SK-N-SH (cell line): ENCODE measurements around the gene CLIC5. TPM values are rescaled to one million over a fixed set of nuclear protein-coding genes. Genes with fewer than 3 reads are reported as not detected.

Source experiments
- CTCF ChIA-PET: fragments of 300-600, 350-600 bp; formaldehyde crosslinking; extraction: SDS; loops from one replicate; lab custom pipeline; 2021; lab: Yijun Ruan, JAX
- POLR2A ChIA-PET: fragments of 350-600 bp; sonication (Branson Sonifier 250); formaldehyde crosslinking; extraction: SDS; loops from one replicate; lab custom pipeline; 2020; ENCODE audit warnings: antibody characterized with exemption, inconsistent platforms; lab: Yijun Ruan, JAX
- DNase-seq: peaks from one replicate; pipeline ENCODE4 v3.0.0; 2012
- H2AFZ ChIP-seq: fragments of 200-600 bp; sonication (generic); 2 replicates; pipeline ENCODE4 v1.8.1; 2016; ENCODE audit warnings: antibody characterized with exemption, mild to moderate bottlenecking, low read depth
- H3F3A ChIP-seq: fragments of 200-600 bp; sonication (generic); replicated peaks from 2 replicates; pipeline ENCODE3; 2016; ENCODE audit warnings: antibody characterized with exemption, mild to moderate bottlenecking; ENCODE audit not compliant: insufficient read depth
- H3K27ac ChIP-seq, 2 experiments: fragments of 200-500 bp in 1 of 2; fragments of 200-600 bp in 1 of 2; sonication (Bioruptor generic) in 1 of 2; sonication (generic), shearing (Covaris generic) in 1 of 2; 2 replicates each; pipeline versions ENCODE4 v1.5.1 to v1.6.1; 2014 to 2016; ENCODE audit warnings: low read depth in 2 of 2, inconsistent platforms in 1 of 2, low read length in 1 of 2, mild to moderate bottlenecking in 1 of 2, mixed read lengths in 1 of 2
- H3K27me3 ChIP-seq: fragments of 200-600 bp; sonication (generic), shearing (Covaris generic); 2 replicates; pipeline ENCODE4 v1.6.1; 2016; ENCODE audit warnings: mixed run types; ENCODE audit not compliant: insufficient read depth
- H3K36me3 ChIP-seq, 2 experiments: fragments of 200-500 bp in 1 of 2; fragments of 200-600 bp in 1 of 2; sonication (Bioruptor generic) in 1 of 2; sonication (generic) in 1 of 2; replicated peaks in 1 of 2; 2 replicates each; pipeline versions ENCODE3 to v1.5.1; 2014 to 2016; ENCODE audit warnings: low read length in 1 of 2, mild to moderate bottlenecking in 1 of 2; ENCODE audit not compliant: insufficient read depth in 2 of 2, control insufficient read depth in 1 of 2
- H3K4me1 ChIP-seq, 2 experiments: fragments of 200-500 bp in 1 of 2; fragments of 200-600 bp in 1 of 2; sonication (Bioruptor generic) in 1 of 2; sonication (generic), shearing (Covaris generic) in 1 of 2; 2 replicates each; pipeline versions ENCODE4 v1.5.1 to v1.6.1; 2014 to 2016; ENCODE audit warnings: low read depth in 1 of 2, low read length in 1 of 2, mixed run types in 1 of 2; ENCODE audit not compliant: insufficient read depth in 2 of 2, control insufficient read depth in 1 of 2
- H3K4me2 ChIP-seq: fragments of 200-600 bp; sonication (generic), shearing (Covaris generic); 2 replicates; pipeline ENCODE4 v1.6.1; 2017; ENCODE audit warnings: mixed run types
- H3K4me3 ChIP-seq, 2 experiments: fragments of 200-500 bp in 1 of 2; fragments of 200-600 bp in 1 of 2; sonication (Bioruptor generic) in 1 of 2; sonication (generic), shearing (Covaris generic) in 1 of 2; 2 replicates each; pipeline versions ENCODE4 v1.5.1 to v1.8.1; 2014 to 2016; ENCODE audit warnings: low read depth in 2 of 2, inconsistent platforms in 1 of 2, low read length in 1 of 2, mild to moderate bottlenecking in 1 of 2, mixed read lengths in 1 of 2, moderate library complexity in 1 of 2
- H3K79me2 ChIP-seq: fragments of 200-600 bp; sonication (generic); 2 replicates; pipeline ENCODE4 v1.8.1; 2017; ENCODE audit warnings: mild to moderate bottlenecking; ENCODE audit not compliant: insufficient read depth
- H3K9ac ChIP-seq: fragments of 200-600 bp; sonication (generic); 2 replicates; pipeline ENCODE4 v1.6.1; 2017; ENCODE audit warnings: mixed run types
- H3K9me2 ChIP-seq: fragments of 200-600 bp; sonication (generic); 2 replicates; pipeline ENCODE4 v1.6.1; 2017; ENCODE audit warnings: mixed run types
- H3K9me3 ChIP-seq: fragments of 200-600 bp; sonication (generic); 2 replicates; pipeline ENCODE4 v1.6.1; 2017; ENCODE audit warnings: mixed run types, mild to moderate bottlenecking, moderate library complexity
- H4K20me1 ChIP-seq: fragments of 200-600 bp; sonication (generic); 2 replicates; pipeline ENCODE4 v1.6.1; 2017; ENCODE audit warnings: mild to moderate bottlenecking, mixed run types; ENCODE audit not compliant: insufficient read depth
- CTCF ChIP-seq: fragments of 200-600 bp; sonication (generic); IDR thresholded peaks from 2 replicates; pipeline ENCODE4 v1.6.1; 2017; ENCODE audit warnings: antibody characterized with exemption, mild to moderate bottlenecking, moderate library complexity
- EZH2phosphoT487 ChIP-seq: fragments of 200-600 bp; sonication (generic); IDR thresholded peaks from 2 replicates; pipeline ENCODE4 v1.6.1; 2017; ENCODE audit warnings: low read depth, mixed run types, mild to moderate bottlenecking, antibody characterized with exemption, moderate library complexity, borderline replicate concordance
- FOSL2 ChIP-seq: IDR thresholded peaks from 2 replicates; pipeline ENCODE4 v1.4.0; 2012; ENCODE audit warnings: low read depth, mild to moderate bottlenecking, moderate library complexity, borderline replicate concordance
- FOXJ3 ChIP-seq: sonication (generic); formaldehyde crosslinking; IDR thresholded peaks from 2 replicates; pipeline ENCODE4 v1.5.1; 2020; ENCODE audit warnings: mild to moderate bottlenecking, missing genetic modification reagents
- FOXM1 ChIP-seq: IDR thresholded peaks from 2 replicates; pipeline ENCODE4 v1.4.0; 2012; ENCODE audit warnings: low read depth, mild to moderate bottlenecking
- GABPA ChIP-seq: IDR thresholded peaks from 2 replicates; pipeline ENCODE4 v1.4.0; 2012; ENCODE audit warnings: low read depth, mild to moderate bottlenecking
- GATA2 ChIP-seq: sonication (generic); formaldehyde crosslinking; IDR thresholded peaks from 2 replicates; pipeline ENCODE4 v1.5.0; 2020; ENCODE audit warnings: mild to moderate bottlenecking, missing genetic modification reagents
- JUND ChIP-seq: IDR thresholded peaks from 2 replicates; pipeline ENCODE4 v1.4.0; 2012
- MAX ChIP-seq: IDR thresholded peaks from 2 replicates; pipeline ENCODE4 v1.4.0; 2012; ENCODE audit warnings: low read depth
- MEF2A ChIP-seq: IDR thresholded peaks from 2 replicates; pipeline ENCODE4 v1.4.0; 2012; ENCODE audit warnings: low read depth, borderline replicate concordance
- NFIC ChIP-seq: IDR thresholded peaks from 2 replicates; pipeline ENCODE4 v1.4.0; 2012; ENCODE audit warnings: borderline replicate concordance
- NRF1 ChIP-seq: IDR thresholded peaks from 2 replicates; pipeline ENCODE4 v1.6.1; 2012; ENCODE audit warnings: low read depth, mild to moderate bottlenecking, low read length
- POLR2AphosphoS5 ChIP-seq: IDR thresholded peaks from 2 replicates; pipeline ENCODE4 v1.6.1; 2012; ENCODE audit warnings: low read depth, low read length
- RCOR1 ChIP-seq: fragments of 150-350 bp; IDR thresholded peaks from 2 replicates; pipeline ENCODE4 v1.6.1; 2017; ENCODE audit warnings: antibody characterized with exemption, low read length
- RFX5 ChIP-seq: IDR thresholded peaks from 2 replicates; pipeline ENCODE4 v1.6.1; 2012; ENCODE audit warnings: mild to moderate bottlenecking, improper control_type of control experiment, low read length
- SIN3A ChIP-seq: IDR thresholded peaks from 2 replicates; pipeline ENCODE4 v1.6.1; 2012; ENCODE audit warnings: low read depth, mild to moderate bottlenecking, low read length, moderate library complexity, borderline replicate concordance
- SMC3 ChIP-seq: IDR thresholded peaks from 2 replicates; pipeline ENCODE4 v1.6.1; 2012; ENCODE audit warnings: low read depth, low read length, improper control_type of control experiment
- TAF1 ChIP-seq: IDR thresholded peaks from 2 replicates; pipeline ENCODE4 v1.6.1; 2012; ENCODE audit warnings: low read depth, mild to moderate bottlenecking, low read length, moderate library complexity, borderline replicate concordance
- USF1 ChIP-seq: IDR thresholded peaks from 2 replicates; pipeline ENCODE4 v1.4.0; 2012; ENCODE audit warnings: low read depth, borderline replicate concordance
- YY1 ChIP-seq: IDR thresholded peaks from 2 replicates; pipeline ENCODE4 v1.4.0; 2012; ENCODE audit warnings: low read depth, mild to moderate bottlenecking
- ZBTB33 ChIP-seq: IDR thresholded peaks from 2 replicates; pipeline ENCODE4 v1.4.0; 2012; ENCODE audit warnings: low read depth, borderline replicate concordance
- WGBS: methylation state at CpG from one replicate; pipeline ENCODE4 v1.1.6; 2017; ENCODE audit warnings: low lambda C conversion rate; 5-methylcytosine and 5-hydroxymethylcytosine counted together
- polyA plus RNA-seq, 3 experiments: library from polyadenylated mRNA; depleted of rRNA; stranded (reverse); fragments of >200 nt; gene quantifications; 2 replicates each; pipeline ENCODE4 v1.2.3, GENCODE V29; 2012

CLIC5 gene
- polyA plus RNA-seq, 1 of the 3 experiments (the other 2 are of a cell fraction): 0.03 TPM

GRCh38 chr6:45895569-45895968 lies 120.1 kb downstream of the CLIC5 start:
- Histone ChIP-seq H3K36me3 (no peaks in the 10 kb centered on the region), H3K79me2 (no peaks in the 10 kb centered on the region), H3K9ac (no peak overlapping the region), H3F3A (peaks cover 3% of the 10 kb centered on the region), H3K4me1 (no peaks in the 10 kb centered on the region), H3K27ac (no peak overlapping the region), H3K9me3 (no peaks in the 10 kb centered on the region), H3K9me2 (no peaks in the 10 kb centered on the region), H4K20me1 (no peaks in the 10 kb centered on the region), H3K27me3 (peaks cover 16% of the 10 kb centered on the region; the same call in 1 of the 2 replicates), H3K4me3 (no peak overlapping the region), H3K4me2 (no peak overlapping the region), H2AFZ (no peak overlapping the region)
- no peak for DNase-seq
- WGBS: 10% methylated on average over 5 of the region's 5 CpGs
- CTCF ChIA-PET: no interaction called here
- POLR2A ChIA-PET: no interaction called here
- TF ChIP-seq SMC3 (no peak), FOSL2 (no peak), YY1 (no peak), FOXJ3 (no peak), EZH2phosphoT487 (no peak), USF1 (no peak), POLR2AphosphoS5 (no peak), RCOR1 (no peak), TAF1 (no peak), GATA2 (CRISPR knock-in tag) (no peak), ZBTB33 (no peak), FOXM1 (no peak)

- WGBS: 5% methylated on average over 4 of the region's 4 CpGs
- TF ChIP-seq FOSL2 (no peak), EZH2phosphoT487 (no peak), MEF2A (no peak), SIN3A (no peak), MAX (no peak), GABPA (no peak), SMC3 (no peak), CTCF (no peak), NFIC (no peak), NRF1 (no peak), RFX5 (no peak), JUND (no peak)
- no peaks in the 10 kb centered on the region for H3K36me3 ChIP-seq
- no peak overlapping the region for H3K9ac ChIP-seq
- CTCF ChIA-PET: no interaction called here
- H3F3A ChIP-seq: peaks cover 3% of the 10 kb centered on the region
- POLR2A ChIA-PET: no interaction called here
- no peaks in the 10 kb centered on the region for H4K20me1 ChIP-seq
- no peak for DNase-seq
- H3K4me2 ChIP-seq: no peak overlapping the region
- H2AFZ ChIP-seq: no peak overlapping the region
- H3K4me1 ChIP-seq: no peaks in the 10 kb centered on the region
- no peak overlapping the region for H3K27ac ChIP-seq
- H3K27me3 ChIP-seq: peaks cover 10% of the 10 kb centered on the region; the same call in 1 of the 2 replicates
- H3K9me2 ChIP-seq: no peaks in the 10 kb centered on the region
- H3K9me3 ChIP-seq: no peaks in the 10 kb centered on the region
- no peak overlapping the region for H3K4me3 ChIP-seq
- H3K79me2 ChIP-seq: no peaks in the 10 kb centered on the region
Observed at GRCh38 chr6:45892696-45893245, 122.9 kb downstream of the CLIC5 start.
